Activated B cell treated with CpG ODN at 0.5 μM for 24 hours (primary cell): ENCODE data around the gene CLCN3. TPM values are rescaled to one million over a fixed set of nuclear protein-coding genes. Genes with fewer than 3 reads are reported as not detected.

Experiments used
- ATAC-seq: fragments of 200-7000 bp; cut with Tn5 transposase; one replicate; pipeline ENCODE4 v1.10.0; 2021; ENCODE audit warnings: low read depth, mild to moderate bottlenecking, moderate library complexity
- CTCF ChIA-PET: fragments of 350-600 bp; sonication (Branson Sonifier 250); formaldehyde crosslinking; loops from one replicate; lab custom pipeline; 2021; ENCODE audit warnings: antibody characterized with exemption; lab: Charles Lee
- POLR2A ChIA-PET: fragments of 350-600 bp; sonication (Branson Sonifier 250); formaldehyde crosslinking; loops from one replicate; lab custom pipeline; 2021; ENCODE audit warnings: antibody characterized with exemption; lab: Charles Lee
- DNase-seq: peaks from one replicate; pipeline ENCODE4 v3.0.0; 2022
- H3K27ac Mint-ChIP-seq: one replicate; pipeline ENCODE4 v1.8.0; 2020; ENCODE audit warnings: mixed read lengths
- H3K27me3 Mint-ChIP-seq: one replicate; pipeline ENCODE4 v1.8.0; 2021; ENCODE audit warnings: mixed read lengths
- H3K36me3 Mint-ChIP-seq: one replicate; pipeline ENCODE4 v1.8.0; 2021; ENCODE audit warnings: low read depth, mixed read lengths
- H3K4me1 Mint-ChIP-seq: one replicate; pipeline ENCODE4 v1.8.0; 2021; ENCODE audit warnings: mixed read lengths
- H3K4me3 Mint-ChIP-seq: one replicate; pipeline ENCODE4 v1.8.0; 2020; ENCODE audit warnings: mild to moderate bottlenecking, mixed read lengths
- H3K9me3 Mint-ChIP-seq: one replicate; pipeline ENCODE4 v1.8.0; 2020; ENCODE audit warnings: mixed read lengths
- intact Hi-C: fragments of 100-400 bp; cut with micrococcal nuclease; formaldehyde crosslinking; loops from one replicate; pipeline ENCODE4 v1.15.1; 2024
- total RNA-seq: library from RNA; stranded (reverse); gene quantifications from 2 replicates; pipeline ENCODE4 v1.2.3, GENCODE V29; 2022
- TF ChIP-seq, protein P1 (sequence below): fragments of 200-600 bp; IDR thresholded peaks from one replicate; pipeline ENCODE4 v1.8.0; 2022; ENCODE audit warnings: antibody characterized with exemption, mild to moderate bottlenecking

CLCN3 gene
- total RNA-seq, 1 donor from 2014 or later: 28.6 TPM

DNA sequence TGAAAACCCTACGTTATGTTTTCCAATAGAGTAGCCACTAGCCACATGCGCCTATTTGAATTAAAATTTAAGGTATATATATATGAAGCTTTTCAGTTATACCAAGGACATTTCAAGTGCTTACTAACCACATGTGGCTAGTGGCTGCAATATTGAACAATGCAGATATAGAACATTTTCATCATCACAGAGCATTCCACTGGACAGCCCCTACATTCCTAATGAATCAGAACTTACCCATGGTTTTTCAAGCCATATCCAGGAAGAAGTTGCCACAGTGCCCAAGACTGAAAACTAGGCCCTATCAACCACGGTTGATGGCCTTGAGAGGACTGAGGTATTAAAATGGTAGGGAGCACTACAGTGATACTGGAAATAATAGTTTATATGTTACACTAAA lies 37.7 kb upstream of the CLCN3 start:
- Mint-ChIP-seq H3K27me3 (no peaks in the 10 kb centered on the region), H3K9me3 (no peaks in the 10 kb centered on the region), H3K4me1 (no peaks in the 10 kb centered on the region), H3K27ac (no peak overlapping the region), H3K4me3 (no peak overlapping the region), H3K36me3 (peaks cover 34% of the 10 kb centered on the region)
- no peak for DNase-seq
- ChIA-PET CTCF (no interaction called here), POLR2A (no interaction called here)
- intact Hi-C loops: no loop called here
- TF ChIP-seq, protein P1, sequence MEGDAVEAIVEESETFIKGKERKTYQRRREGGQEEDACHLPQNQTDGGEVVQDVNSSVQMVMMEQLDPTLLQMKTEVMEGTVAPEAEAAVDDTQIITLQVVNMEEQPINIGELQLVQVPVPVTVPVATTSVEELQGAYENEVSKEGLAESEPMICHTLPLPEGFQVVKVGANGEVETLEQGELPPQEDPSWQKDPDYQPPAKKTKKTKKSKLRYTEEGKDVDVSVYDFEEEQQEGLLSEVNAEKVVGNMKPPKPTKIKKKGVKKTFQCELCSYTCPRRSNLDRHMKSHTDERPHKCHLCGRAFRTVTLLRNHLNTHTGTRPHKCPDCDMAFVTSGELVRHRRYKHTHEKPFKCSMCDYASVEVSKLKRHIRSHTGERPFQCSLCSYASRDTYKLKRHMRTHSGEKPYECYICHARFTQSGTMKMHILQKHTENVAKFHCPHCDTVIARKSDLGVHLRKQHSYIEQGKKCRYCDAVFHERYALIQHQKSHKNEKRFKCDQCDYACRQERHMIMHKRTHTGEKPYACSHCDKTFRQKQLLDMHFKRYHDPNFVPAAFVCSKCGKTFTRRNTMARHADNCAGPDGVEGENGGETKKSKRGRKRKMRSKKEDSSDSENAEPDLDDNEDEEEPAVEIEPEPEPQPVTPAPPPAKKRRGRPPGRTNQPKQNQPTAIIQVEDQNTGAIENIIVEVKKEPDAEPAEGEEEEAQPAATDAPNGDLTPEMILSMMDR: no peak
- ATAC-seq: no peak

DNA sequence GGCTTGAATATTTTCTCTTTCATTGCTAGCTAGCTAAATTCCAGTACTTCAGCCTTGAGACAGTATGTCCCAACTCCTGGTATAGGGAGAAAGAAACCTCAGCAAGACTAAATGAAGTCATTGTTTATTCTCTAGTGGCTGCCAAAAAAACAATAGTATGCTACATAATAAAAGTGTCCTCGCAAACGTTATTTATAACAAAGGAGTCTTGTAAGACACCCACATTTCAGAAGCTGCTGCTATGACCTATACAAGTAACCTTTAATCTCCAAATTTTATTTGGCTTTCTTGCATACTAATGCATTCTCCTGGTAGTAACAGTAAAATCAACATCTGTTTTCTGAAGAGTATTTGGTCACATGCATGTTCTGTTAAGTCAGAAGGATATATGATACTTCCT lies 36.8 kb upstream of the CLCN3 start:
- ATAC-seq: no peak
- DNase-seq: no peak
- Mint-ChIP-seq H3K36me3 (peaks cover 34% of the 10 kb centered on the region), H3K4me3 (no peak overlapping the region), H3K9me3 (no peaks in the 10 kb centered on the region), H3K4me1 (no peaks in the 10 kb centered on the region), H3K27ac (no peak overlapping the region), H3K27me3 (no peaks in the 10 kb centered on the region)
- TF ChIP-seq, protein P1: no peak
- ChIA-PET CTCF (no interaction called here), POLR2A (no interaction called here)
- intact Hi-C loops: no loop called here

DNA sequence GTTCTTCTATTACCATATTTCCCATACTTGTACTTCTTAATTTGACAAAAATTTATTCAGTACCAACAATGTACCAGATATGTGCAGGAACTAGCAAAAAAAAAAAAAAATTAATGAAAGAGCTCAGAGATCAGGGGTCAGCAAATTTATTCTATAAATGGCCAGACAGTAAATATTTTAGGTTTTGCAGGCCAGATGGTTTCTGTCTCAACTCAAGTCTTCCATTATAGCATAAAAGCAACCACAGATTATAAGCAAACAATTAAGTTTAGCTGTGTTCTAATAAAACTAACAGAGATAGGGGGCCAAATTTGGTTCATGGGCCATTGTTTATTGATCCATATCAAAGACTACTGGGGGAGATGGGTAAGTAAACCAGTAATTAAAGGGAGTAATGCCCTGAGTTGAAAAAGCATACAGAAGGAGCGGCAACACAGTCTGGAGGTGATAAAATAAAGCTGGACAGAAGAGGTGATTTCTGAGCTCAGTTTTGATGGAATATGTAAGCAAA lies 27.3 kb upstream of the CLCN3 start:
- Mint-ChIP-seq H3K36me3 (peaks cover 43% of the 10 kb centered on the region), H3K27me3 (no peaks in the 10 kb centered on the region), H3K9me3 (no peaks in the 10 kb centered on the region), H3K4me3 (no peak overlapping the region), H3K27ac (no peak overlapping the region), H3K4me1 (no peaks in the 10 kb centered on the region)
- TF ChIP-seq, protein P1: no peak
- DNase-seq (no peak), ATAC-seq (no peak)
- intact Hi-C loops: no loop called here
- ChIA-PET POLR2A (no interaction called here), CTCF (interaction anchor here (0.9 kb wide), 1 partner anchor 20 kb away, joined by 3 read pairs; no protein-coding TSS in a partner anchor)

DNA sequence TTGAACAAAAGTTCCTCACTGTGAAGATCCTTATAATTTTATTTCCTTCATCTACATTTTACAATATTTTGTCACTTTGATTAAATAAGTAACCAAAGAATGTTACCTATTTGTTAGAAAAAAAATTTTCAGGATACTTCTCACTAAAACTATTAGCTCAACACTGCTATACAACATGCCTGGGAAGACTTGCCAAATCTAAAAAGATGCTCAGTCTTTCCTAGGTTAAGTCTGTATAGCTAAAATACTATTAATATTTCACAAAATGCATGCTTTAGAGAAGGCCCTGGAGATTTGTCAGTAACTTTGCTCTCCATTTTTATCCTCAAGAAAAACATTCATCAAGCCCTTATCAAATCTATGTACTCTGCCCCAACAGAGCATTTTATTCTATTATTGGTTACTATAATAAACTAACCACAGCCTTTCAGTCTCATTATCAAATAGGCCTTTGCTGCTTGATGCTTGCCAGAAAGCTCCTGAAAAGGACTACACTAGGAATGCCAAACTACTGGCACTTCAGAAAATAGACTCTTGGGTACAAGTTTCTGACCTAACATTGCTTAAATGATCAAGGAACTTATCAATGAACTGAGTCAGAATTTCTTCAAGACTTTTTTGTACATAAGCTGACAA lies 25.7 kb upstream of the CLCN3 start:
- no peak overlapping the region for H3K27ac Mint-ChIP-seq
- ATAC-seq: no peak
- H3K4me1 Mint-ChIP-seq: no peaks in the 10 kb centered on the region
- TF ChIP-seq, protein P1: no peak
- POLR2A ChIA-PET: interaction anchor here (0.9 kb wide), 1 partner anchor 66 kb away, joined by 3 read pairs; no protein-coding TSS in a partner anchor
- DNase-seq: no peak
- H3K4me3 Mint-ChIP-seq: no peak overlapping the region
- no peaks in the 10 kb centered on the region for H3K27me3 Mint-ChIP-seq
- intact Hi-C loops: no loop called here
- CTCF ChIA-PET: interaction anchor here (1.0 kb wide), 1 partner anchor 12 kb away, joined by 3 read pairs; no protein-coding TSS in a partner anchor
- H3K36me3 Mint-ChIP-seq: peaks cover 44% of the 10 kb centered on the region
- no peaks in the 10 kb centered on the region for H3K9me3 Mint-ChIP-seq

DNA sequence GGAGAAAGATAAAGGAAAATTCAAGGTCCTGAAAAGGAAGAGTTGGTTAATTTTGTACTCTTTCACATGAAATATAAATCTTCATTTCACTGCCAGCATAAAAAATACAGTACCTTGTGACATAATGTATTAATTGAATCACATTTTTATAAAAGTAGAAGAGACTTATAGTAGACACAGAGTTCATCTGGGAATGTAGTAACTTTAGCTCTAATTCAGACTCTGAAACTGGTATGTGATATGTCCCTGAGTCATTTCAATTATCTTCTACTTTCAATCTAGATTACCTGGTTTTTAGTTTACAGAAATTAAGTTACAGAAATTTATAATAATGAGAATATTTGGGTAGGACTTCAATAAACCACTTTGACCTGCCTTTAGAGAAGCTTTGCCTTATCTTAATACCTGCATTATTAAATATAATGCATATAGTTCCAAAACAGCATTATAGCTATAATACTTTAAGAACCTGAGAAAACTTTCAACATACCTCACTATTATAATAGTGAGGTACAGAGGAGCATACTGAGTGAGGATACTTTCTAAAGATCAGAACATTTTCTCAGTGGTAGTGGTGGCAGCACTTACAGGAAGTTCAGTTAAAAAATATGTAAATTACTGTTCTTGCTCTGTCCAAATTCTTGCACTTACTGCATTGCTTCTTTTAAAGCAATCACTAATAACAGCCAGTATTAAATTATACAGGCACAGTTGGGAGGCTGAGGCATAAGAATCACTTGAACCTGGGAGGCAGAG lies 19.2 kb upstream of the CLCN3 start:
- H3K36me3 Mint-ChIP-seq: peaks cover 45% of the 10 kb centered on the region
- DNase-seq (no peak), ATAC-seq (no peak)
- TF ChIP-seq, protein P1: no peak
- ChIA-PET POLR2A (interaction anchor here (0.6 kb wide), 2 partner anchors 19 to 1283 kb away, joined by 3 read pairs; partner anchors contain the start of gene CLCN3), CTCF (interaction anchor here (1.2 kb wide), 1 partner anchor 12 kb away, joined by 3 read pairs; no protein-coding TSS in a partner anchor)
- no peaks in the 10 kb centered on the region for H3K9me3 Mint-ChIP-seq
- no peak overlapping the region for H3K27ac Mint-ChIP-seq
- H3K4me1 Mint-ChIP-seq: peaks cover 3% of the 10 kb centered on the region
- intact Hi-C loops: no loop called here
- no peaks in the 10 kb centered on the region for H3K27me3 Mint-ChIP-seq
- H3K4me3 Mint-ChIP-seq: no peak overlapping the region
